Measurements from ENCODE around the gene AP4M1.

GRCh38 chr7:100080907-100081534 is 20.4 kb upstream of the AP4M1 start:
- TF ChIP-seq CTCF (IDR thresholded peaks at IDR 0.05; ENCODE audit: low read length) (no peak), EZH2 (optimal IDR thresholded peaks at IDR 0.05; ENCODE audit: low read depth, low read length) (no peak), EZH2phosphoT487 (IDR thresholded peaks at IDR 0.05; ENCODE audit: low read length) (no peak)

Data from MM.1S (cell line).